ENCODE data around the gene TENM4.

The TENM4 gene

GRCh38 chr11:79481795-79482194, 41.0 kb upstream of the TENM4 start:
- TF ChIP-seq, protein P1, sequence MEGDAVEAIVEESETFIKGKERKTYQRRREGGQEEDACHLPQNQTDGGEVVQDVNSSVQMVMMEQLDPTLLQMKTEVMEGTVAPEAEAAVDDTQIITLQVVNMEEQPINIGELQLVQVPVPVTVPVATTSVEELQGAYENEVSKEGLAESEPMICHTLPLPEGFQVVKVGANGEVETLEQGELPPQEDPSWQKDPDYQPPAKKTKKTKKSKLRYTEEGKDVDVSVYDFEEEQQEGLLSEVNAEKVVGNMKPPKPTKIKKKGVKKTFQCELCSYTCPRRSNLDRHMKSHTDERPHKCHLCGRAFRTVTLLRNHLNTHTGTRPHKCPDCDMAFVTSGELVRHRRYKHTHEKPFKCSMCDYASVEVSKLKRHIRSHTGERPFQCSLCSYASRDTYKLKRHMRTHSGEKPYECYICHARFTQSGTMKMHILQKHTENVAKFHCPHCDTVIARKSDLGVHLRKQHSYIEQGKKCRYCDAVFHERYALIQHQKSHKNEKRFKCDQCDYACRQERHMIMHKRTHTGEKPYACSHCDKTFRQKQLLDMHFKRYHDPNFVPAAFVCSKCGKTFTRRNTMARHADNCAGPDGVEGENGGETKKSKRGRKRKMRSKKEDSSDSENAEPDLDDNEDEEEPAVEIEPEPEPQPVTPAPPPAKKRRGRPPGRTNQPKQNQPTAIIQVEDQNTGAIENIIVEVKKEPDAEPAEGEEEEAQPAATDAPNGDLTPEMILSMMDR (IDR thresholded peaks at IDR 0.05; ENCODE audit: low read depth, low read length), result no peak
- DNase-seq (ENCODE audit: extremely low read depth, low read depth), result no peak

DNA sequence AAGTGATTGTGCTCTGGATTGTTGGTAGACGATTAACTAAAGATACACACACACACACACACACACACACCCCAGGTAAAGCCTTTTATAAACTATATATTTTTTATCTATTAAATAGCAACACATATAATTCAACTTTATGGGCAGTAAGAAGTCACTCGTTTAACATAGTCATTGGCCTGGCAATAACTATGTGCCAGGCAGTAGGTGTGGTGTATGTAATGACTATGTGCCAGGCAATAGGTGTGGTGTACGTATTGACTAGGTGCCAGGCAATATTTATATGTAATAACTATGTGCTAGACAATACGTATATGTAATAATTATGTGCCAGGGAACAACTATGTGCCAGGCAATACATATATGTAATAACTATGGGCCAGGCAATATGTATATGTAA, 40.0 kb upstream of the TENM4 start:
- TF ChIP-seq, protein P1 (IDR thresholded peaks at IDR 0.05; ENCODE audit: low read depth, low read length), result no peak
- DNase-seq (ENCODE audit: extremely low read depth, low read depth), result no peak

GRCh38 chr11:79472819-79473529, 32.1 kb upstream of the TENM4 start:
- TF ChIP-seq, protein P1 (IDR thresholded peaks at IDR 0.05; ENCODE audit: low read depth, low read length), result no peak
- no peak for DNase-seq (ENCODE audit: extremely low read depth, low read depth)

- DNase-seq (ENCODE audit: extremely low read depth, low read depth), result no peak
- TF ChIP-seq, protein P1 (IDR thresholded peaks at IDR 0.05; ENCODE audit: low read depth, low read length), result no peak
These were observed 30.4 kb upstream of the TENM4 start for GRCh38 chr11:79471071-79471844.

- TF ChIP-seq, protein P1 (IDR thresholded peaks at IDR 0.05; ENCODE audit: low read depth, low read length), result no peak
- DNase-seq (ENCODE audit: extremely low read depth, low read depth), result no peak
These were observed 29.3 kb upstream of the TENM4 start for GRCh38 chr11:79470161-79470560.

GRCh38 chr11:79467761-79468160, 26.9 kb upstream of the TENM4 start:
- TF ChIP-seq, protein P1 (IDR thresholded peaks at IDR 0.05; ENCODE audit: low read depth, low read length), result no peak
- DNase-seq (ENCODE audit: extremely low read depth, low read depth), result no peak

- peak; percentile 14 for DNase-seq (ENCODE audit: extremely low read depth, low read depth)
- TF ChIP-seq, protein P1 (IDR thresholded peaks at IDR 0.05; ENCODE audit: low read depth, low read length), result no peak
These were observed 25.6 kb upstream of the TENM4 start for GRCh38 chr11:79466411-79466810.

Data from AG09319 (cell line).